Spleen (tissue), 7 donors: ENCODE results near the gene KCNB1.

Source experiments
- POLR2A ChIP-seq, 3 donors: fragments of 450-650 bp; IDR thresholded peaks; one replicate each; pipeline ENCODE4 v1.5.1; 2017; ENCODE audit warnings: antibody characterized with exemption in 3 of 3, mild to moderate bottlenecking in 1 of 3
- TF ChIP-seq, protein P1 (sequence below), 11 experiments: fragments of 200-600 bp in 7 of 11; fragments of 450-650 bp in 4 of 11; sonication (generic) in 4 of 11; IDR thresholded peaks in 8 of 11; conservative IDR thresholded peaks in 3 of 11; 1 replicate in 7 of 11; 2 replicates in 4 of 11; pipeline versions ENCODE4 v1.4.0 to v1.8.0; 2016 to 2021; ENCODE audit warnings: antibody characterized with exemption in 11 of 11, inconsistent platforms in 4 of 11, mild to moderate bottlenecking in 1 of 11
- donor health status: DM: no; HTN: no; CAD: no; lungs with moderate emphysema.
- donor health status: DM: no; HTN: no; CAD: no.
- donor health status: DM: no; HTN: no; CAD: no.

DNA sequence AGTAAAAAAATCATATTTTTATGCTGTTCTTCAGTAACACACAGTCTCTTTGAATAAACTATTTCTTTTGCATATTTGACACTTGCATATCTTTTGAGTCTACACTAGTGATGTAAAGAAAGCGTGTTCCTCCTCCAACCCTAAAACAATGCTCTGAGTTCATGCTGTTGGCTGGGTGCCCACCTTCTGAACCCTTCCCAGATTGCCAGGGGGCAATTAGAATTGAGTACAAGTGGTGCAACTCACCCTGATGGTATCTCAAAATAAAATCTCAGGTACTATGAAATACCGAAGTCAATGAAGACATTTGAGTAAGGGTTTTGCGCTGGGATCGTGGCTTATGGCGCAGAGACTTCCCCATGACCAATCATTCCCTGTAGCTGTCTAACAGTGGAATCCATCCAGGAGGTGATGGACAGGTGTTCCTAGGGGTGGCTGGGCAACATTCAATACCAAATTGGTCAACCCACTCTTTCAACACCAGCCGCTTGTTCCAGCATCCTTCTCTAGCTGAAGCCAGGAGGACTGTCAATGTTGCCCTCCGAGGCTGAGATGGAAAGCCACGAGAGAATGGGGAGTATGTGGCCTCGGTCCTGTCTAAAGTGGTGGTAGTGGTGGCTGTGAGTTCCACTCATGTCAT is 110.3 kb downstream of the KCNB1 start:
- TF ChIP-seq POLR2A (IDR thresholded peaks at IDR 0.05), result no peak
- TF ChIP-seq, protein P1, sequence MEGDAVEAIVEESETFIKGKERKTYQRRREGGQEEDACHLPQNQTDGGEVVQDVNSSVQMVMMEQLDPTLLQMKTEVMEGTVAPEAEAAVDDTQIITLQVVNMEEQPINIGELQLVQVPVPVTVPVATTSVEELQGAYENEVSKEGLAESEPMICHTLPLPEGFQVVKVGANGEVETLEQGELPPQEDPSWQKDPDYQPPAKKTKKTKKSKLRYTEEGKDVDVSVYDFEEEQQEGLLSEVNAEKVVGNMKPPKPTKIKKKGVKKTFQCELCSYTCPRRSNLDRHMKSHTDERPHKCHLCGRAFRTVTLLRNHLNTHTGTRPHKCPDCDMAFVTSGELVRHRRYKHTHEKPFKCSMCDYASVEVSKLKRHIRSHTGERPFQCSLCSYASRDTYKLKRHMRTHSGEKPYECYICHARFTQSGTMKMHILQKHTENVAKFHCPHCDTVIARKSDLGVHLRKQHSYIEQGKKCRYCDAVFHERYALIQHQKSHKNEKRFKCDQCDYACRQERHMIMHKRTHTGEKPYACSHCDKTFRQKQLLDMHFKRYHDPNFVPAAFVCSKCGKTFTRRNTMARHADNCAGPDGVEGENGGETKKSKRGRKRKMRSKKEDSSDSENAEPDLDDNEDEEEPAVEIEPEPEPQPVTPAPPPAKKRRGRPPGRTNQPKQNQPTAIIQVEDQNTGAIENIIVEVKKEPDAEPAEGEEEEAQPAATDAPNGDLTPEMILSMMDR (IDR thresholded peaks at IDR 0.05 in 8 of 11, conservative IDR thresholded peaks at IDR 0.05 in 3 of 11), result no peak
